Duodenal mucosa (tissue), 2 donors: ENCODE measurements around the gene SCO1.

Experiments used
- H3K27ac ChIP-seq: one replicate; pipeline ENCODE4 v1.7.0; 2013; ENCODE audit warnings: low read depth, low read length
- H3K27me3 ChIP-seq, 2 donors: one replicate each; pipeline ENCODE4 v1.7.0; 2013; ENCODE audit warnings: low read length in 2 of 2, control low read depth in 1 of 2; ENCODE audit not compliant: insufficient read depth in 2 of 2, control insufficient read depth in 1 of 2
- H3K36me3 ChIP-seq, 2 donors: one replicate each; pipeline ENCODE4 v1.7.0; 2013; ENCODE audit warnings: low read length in 2 of 2, control low read depth in 1 of 2; ENCODE audit not compliant: insufficient read depth in 2 of 2, control insufficient read depth in 1 of 2
- H3K4me1 ChIP-seq, 2 donors: one replicate each; pipeline ENCODE4 v1.7.0; 2013; ENCODE audit warnings: low read length in 2 of 2, control low read depth in 1 of 2; ENCODE audit not compliant: insufficient read depth in 2 of 2, control insufficient read depth in 1 of 2
- H3K4me3 ChIP-seq, 2 donors: one replicate each; pipeline ENCODE4 v1.7.0; 2013; ENCODE audit warnings: low read length in 2 of 2, low read depth in 1 of 2
- H3K9ac ChIP-seq, 2 donors: one replicate each; pipeline ENCODE4 v1.7.0; 2013; ENCODE audit warnings: low read length in 2 of 2, low read depth in 1 of 2
- H3K9me3 ChIP-seq, 2 donors: one replicate each; pipeline ENCODE4 v1.7.0; 2013; ENCODE audit warnings: low read length in 2 of 2, control low read depth in 1 of 2; ENCODE audit not compliant: control insufficient read depth in 1 of 2

SCO1 gene

DNA sequence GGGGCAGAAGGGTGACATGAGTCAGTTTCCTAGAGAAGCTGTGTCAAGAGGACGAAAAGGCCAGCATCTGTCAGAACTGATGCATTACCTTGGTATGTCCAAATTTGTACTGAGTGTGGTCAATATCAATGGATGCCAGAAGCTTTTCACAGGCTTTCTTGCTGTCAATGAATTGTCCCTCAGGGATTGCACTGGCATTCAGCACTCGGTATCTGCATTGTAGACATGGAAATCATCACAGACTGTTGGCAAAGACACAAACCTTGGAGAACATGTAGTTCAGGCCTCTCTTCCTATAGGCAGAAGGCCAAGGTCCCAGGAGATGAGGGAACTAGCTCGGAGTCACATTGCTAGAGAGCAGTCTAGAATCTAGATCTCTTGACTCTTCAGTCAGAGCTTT is 56.9 kb downstream of the SCO1 start:
- Histone ChIP-seq H3K4me1 (no peaks in the 10 kb centered on the region), H3K27ac (no peak overlapping the region)

DNA sequence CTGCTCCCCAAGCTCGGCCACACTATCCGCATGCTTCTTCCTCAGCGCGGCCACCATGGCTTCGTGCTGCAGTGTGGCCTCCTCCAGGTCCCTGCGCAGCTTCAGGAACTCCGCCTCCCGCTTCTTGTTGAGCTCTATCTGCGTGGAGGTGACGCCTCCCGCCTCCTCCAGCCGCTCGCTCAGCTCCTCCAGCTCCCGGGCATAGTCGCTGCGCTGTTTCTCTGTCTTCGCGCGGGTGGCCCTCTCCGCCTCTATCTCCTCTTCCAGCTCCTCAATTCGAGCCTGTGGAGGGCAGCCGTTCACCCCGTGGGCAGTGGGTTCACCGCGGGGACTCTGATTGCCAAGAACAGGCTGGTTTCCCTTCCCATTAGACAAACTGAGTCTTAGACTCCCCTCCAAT is 59.2 kb downstream of the SCO1 start:
- Histone ChIP-seq H3K4me1 (no peaks in the 10 kb centered on the region), H3K27ac (no peak overlapping the region), H3K36me3 (peaks cover 6 to 19% of the 10 kb centered on the region in 2 donors), H3K9ac (no peak overlapping the region), H3K9me3 (no peaks in the 10 kb centered on the region), H3K4me3 (no peak overlapping the region), H3K27me3 (no peaks in the 10 kb centered on the region)

More for the DNA sequence above, 56.9 kb downstream of the SCO1 start:
- Histone ChIP-seq H3K27me3 (no peaks in the 10 kb centered on the region), H3K9ac (no peak overlapping the region), H3K4me3 (no peak overlapping the region), H3K9me3 (no peaks in the 10 kb centered on the region), H3K36me3 (peaks cover 9 to 19% of the 10 kb centered on the region in 2 donors)

DNA sequence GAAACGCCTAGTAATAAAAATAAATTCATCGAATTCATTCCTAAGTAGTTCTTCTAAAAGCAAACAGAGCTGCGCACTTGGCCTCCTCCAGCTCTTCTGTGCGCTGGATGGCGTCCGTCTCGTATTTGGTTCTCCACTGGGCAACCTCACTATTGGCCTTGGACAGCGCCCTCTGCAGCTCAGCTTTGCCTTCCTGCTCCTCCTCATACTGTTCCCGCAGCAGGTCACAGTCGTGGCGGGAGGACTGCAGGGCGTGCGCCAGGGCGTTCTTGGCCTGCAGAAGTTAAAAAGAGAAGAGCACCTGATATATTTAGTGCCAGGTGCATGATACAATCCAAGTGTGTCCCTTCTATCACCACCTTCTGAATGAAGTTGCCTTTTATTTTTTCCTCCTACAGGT is 62.0 kb downstream of the SCO1 start:
- H3K4me1 ChIP-seq = no peaks in the 10 kb centered on the region
- no peak overlapping the region for H3K4me3 ChIP-seq
- H3K27me3 ChIP-seq = no peaks in the 10 kb centered on the region
- H3K9ac ChIP-seq = no peak overlapping the region
- H3K9me3 ChIP-seq = no peaks in the 10 kb centered on the region
- H3K27ac ChIP-seq = no peak overlapping the region
- peaks cover 6 to 10% of the 10 kb centered on the region in 2 donors for H3K36me3 ChIP-seq

DNA sequence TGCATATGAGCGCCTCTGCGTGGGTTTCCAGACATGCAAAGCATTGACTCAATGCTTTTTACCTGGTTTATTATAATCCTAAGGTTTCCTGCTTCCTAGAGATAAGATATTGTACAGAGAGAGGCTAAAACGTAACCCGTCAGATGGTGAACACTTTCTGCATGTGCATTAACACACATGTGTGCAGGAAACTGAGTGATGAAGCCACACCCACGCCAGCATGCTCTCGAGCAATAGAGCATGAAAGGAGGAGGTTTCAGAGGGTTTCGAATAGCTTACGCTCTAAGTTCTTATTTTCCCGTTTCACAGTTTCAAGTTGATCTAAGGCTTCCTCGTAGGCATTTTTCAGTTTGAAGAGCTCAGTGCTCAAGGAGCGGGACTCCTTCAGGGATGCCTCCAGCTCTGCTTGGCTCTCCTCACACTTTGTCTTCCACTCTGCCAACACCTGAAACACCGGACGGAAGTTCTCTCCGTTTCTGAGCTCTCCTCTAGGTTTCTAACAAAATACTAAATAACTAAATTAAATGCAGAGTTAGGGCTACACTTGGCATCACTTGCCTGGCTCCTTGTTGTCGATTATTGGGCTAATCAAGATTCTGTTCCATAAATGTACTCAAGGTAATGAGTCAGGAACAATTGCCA is 63.5 kb downstream of the SCO1 start:
- H3K4me1 ChIP-seq = no peaks in the 10 kb centered on the region
- H3K9ac ChIP-seq = no peak overlapping the region
- no peak overlapping the region for H3K4me3 ChIP-seq
- H3K36me3 ChIP-seq = peaks cover 3 to 6% of the 10 kb centered on the region in 2 donors
- no peak overlapping the region for H3K27ac ChIP-seq
- no peaks in the 10 kb centered on the region for H3K9me3 ChIP-seq
- no peaks in the 10 kb centered on the region for H3K27me3 ChIP-seq

DNA sequence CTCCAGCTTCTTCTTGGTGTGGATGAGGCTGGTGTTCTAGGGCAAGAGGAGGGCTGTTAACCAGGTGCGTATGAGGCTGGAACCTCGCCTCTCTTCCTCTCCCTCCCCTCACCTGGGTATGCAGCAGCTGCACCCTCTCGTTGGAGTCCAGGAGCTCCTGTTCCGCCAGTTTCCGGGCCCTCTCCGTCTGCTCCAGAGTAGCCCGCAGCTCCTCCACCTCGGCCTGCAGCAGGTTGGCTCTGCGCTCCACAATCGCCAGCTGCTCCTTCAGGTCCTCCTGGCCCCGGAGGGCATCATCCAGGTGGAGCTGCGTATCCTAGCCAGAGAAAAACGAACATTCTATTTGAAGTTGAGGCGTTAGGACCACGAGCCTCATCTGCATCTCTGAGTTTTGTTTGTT is 65.6 kb downstream of the SCO1 start:
- no peaks in the 10 kb centered on the region for H3K27me3 ChIP-seq
- no peak overlapping the region for H3K4me3 ChIP-seq
- H3K27ac ChIP-seq = no peak overlapping the region
- no peaks in the 10 kb centered on the region for H3K4me1 ChIP-seq
- no peaks in the 10 kb centered on the region for H3K36me3 ChIP-seq
- no peaks in the 10 kb centered on the region for H3K9me3 ChIP-seq
- no peak overlapping the region for H3K9ac ChIP-seq

DNA sequence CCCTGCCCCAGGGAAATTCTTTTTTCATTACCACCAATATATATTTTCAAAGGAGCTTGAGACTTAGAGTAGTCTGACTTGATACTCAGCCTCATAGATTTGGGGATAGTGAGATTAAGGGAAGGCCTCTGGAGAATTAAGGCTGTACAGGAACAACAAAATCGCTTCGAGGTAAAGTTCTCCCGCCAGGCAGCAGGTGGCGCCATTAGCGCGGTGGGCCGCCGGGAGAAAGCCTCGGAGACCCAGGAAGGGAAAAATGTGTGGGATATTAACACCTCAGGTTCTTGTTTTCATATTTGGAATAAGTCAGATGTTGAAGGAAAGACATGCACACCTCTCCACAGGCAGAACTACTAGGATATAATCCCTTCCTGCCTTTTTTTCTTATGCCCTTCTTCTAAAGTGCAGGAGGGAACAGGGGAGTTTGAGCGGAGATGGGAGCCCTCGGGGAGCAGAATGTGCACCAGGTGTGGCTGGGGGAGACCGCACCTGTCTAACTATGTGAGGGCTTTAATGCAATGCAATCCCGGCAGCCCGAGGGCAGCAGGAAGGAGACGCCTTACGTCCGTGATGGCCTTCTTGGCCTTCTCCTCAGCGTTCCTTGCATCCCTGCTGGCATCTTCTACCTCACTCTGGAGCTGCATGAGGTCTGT is 66.2 kb downstream of the SCO1 start:
- H3K9me3 ChIP-seq = no peaks in the 10 kb centered on the region
- H3K4me1 ChIP-seq = no peaks in the 10 kb centered on the region
- H3K36me3 ChIP-seq = no peaks in the 10 kb centered on the region
- H3K4me3 ChIP-seq = no peak overlapping the region
- no peak overlapping the region for H3K9ac ChIP-seq
- no peaks in the 10 kb centered on the region for H3K27me3 ChIP-seq
- H3K27ac ChIP-seq = no peak overlapping the region

DNA sequence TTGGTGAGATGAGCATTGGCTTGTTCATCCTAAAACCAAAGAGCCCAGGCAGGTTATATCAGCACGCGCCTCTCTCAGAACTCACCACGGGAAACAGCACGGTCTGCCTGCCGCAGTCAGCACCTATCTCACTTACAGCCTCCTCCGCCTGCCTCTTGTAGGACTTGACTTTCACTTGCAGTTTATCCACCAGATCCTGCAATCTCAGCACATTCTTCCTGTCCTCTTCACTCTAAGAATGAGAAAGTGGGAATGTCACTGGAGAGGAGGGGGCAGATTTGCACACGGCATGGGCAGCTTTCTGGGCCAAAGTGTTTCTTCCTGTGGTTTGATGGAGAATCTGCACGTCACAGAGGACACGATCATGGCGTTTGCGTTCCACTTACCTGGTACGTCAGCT is 67.6 kb downstream of the SCO1 start:
- Histone ChIP-seq H3K9me3 (no peaks in the 10 kb centered on the region), H3K27ac (no peak overlapping the region), H3K9ac (no peak overlapping the region), H3K27me3 (no peaks in the 10 kb centered on the region), H3K36me3 (no peaks in the 10 kb centered on the region), H3K4me1 (no peaks in the 10 kb centered on the region), H3K4me3 (no peak overlapping the region)

DNA sequence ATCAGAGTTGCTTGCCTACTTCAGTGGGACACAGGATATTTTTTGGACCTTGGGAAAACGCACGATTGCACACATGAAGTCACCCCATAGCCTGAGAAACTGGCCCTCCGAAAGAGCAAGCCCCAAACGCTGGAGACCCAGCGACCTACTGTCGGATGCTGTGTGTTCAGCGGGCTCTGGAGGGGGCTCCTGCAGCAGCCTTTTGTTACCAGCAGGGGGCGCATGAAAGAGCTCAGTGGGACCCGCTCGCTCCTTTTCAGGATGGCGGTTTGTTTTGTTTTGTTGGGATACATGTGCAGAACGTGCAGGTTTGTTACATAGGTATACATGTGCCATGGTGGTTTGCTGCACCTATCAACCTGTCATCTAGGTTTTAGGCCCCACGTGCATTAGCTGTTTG is 68.6 kb downstream of the SCO1 start:
- Histone ChIP-seq H3K9me3 (no peaks in the 10 kb centered on the region), H3K27me3 (no peaks in the 10 kb centered on the region), H3K4me1 (no peaks in the 10 kb centered on the region), H3K9ac (no peak overlapping the region), H3K27ac (no peak overlapping the region), H3K36me3 (no peaks in the 10 kb centered on the region), H3K4me3 (no peak overlapping the region)

DNA sequence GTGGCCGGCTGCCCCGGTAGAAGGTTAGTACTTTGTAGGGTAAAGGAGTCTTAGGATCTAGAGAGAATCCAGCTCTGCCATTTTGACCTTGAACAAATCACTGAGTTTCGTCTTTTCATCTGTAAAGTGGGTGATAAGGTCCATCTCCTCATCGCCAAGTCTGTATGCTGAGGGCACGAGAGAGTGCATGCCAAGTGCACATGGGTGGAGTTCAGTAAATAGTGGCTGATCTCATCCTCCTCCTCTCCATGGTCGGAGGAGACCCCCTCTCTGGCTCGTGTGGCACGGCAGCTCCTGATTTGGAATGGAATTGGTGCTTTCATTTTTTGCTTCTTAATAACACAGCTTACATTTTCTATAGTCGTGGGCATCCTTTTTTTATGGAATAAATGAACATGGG is 70.9 kb downstream of the SCO1 start:
- Histone ChIP-seq H3K27me3 (no peaks in the 10 kb centered on the region), H3K36me3 (no peaks in the 10 kb centered on the region), H3K4me1 (no peaks in the 10 kb centered on the region), H3K4me3 (no peak overlapping the region), H3K9me3 (no peaks in the 10 kb centered on the region), H3K27ac (no peak overlapping the region), H3K9ac (no peak overlapping the region)

DNA sequence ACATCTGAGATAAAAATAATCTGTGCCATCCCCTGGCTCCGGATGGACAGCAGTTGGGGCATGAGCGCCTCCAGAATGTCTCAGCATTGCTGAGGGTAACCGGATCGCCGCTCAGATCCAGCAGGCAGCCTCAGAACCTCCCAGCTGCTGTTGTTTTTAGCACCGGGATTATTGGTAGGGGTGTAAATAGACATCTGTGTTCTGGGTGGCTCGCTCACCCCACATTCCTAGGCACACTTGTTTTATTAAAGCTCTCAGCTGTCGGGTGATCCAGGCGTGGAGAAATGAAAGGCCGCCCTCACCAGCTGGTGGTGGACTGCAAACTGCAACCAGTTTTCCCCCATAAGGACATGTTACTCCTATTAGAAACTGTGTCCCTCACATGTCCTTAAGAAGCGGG is 72.4 kb downstream of the SCO1 start:
- Histone ChIP-seq H3K9ac (no peak overlapping the region), H3K36me3 (no peaks in the 10 kb centered on the region), H3K27ac (no peak overlapping the region), H3K4me1 (no peaks in the 10 kb centered on the region), H3K4me3 (no peak overlapping the region), H3K9me3 (no peaks in the 10 kb centered on the region), H3K27me3 (no peaks in the 10 kb centered on the region)
